Hypothalamus (tissue), 51 donors: ENCODE measurements around the gene ZCCHC10.
A peak's percentile ranks its signal among the peaks of the same experiment; 100 is the strongest.
"Not testable (repeated sequence)": the region's sequence is repeated elsewhere in the genome, so short reads cannot be mapped to it uniquely, and the experiment has no call there.

Experiments used
- DNase-seq, 51 donors: peaks; one replicate each; lab custom pipeline; 2025; lab: John Stamatoyannopoulos, UW

The ZCCHC10 gene

DNA sequence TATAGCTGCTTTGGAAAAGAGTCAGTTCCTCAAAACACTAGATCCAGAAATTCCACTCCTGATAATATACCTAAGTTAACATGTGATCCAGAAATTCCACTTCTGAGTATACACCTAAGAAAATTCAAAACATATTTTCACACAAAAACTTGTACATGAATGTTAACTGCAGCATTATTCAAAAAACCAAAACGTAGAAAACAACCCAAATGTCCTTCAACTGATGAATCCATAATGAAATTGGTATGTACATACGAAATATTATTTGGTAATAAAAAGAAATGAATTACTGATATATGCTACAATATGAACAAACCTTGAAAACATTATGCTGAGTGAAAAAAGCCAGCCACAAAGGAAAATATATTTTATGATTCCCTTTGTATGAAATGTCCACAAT lies 46.4 kb downstream of the ZCCHC10 start:
- DNase-seq = no peak

DNA sequence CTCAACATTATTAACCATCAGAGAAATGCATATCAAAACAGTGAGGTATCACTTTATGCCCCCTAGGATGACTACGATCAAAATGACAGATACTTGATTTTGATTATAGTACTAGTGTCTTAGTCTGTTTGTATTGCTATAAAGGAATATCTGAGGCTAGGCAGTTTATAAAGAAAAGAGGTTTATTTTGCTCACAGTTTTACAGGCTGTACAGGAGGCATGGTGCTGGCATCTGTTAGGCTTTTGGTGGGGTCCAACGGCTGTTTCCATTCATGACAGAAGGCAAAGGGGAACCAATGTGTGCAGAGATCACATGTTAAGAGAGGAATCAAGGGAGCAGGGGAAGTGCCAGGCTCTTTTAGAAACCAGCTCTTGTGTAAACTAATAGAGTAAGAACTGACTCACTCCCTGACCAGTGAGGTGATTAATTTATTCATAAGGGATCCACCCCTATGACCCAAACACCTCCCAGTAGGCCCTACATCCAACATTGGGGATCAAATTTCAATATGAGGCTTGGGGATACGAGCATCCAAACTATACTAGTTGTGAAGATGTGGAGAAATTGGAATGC lies 46.9 kb downstream of the ZCCHC10 start:
- DNase-seq = no peak

DNA sequence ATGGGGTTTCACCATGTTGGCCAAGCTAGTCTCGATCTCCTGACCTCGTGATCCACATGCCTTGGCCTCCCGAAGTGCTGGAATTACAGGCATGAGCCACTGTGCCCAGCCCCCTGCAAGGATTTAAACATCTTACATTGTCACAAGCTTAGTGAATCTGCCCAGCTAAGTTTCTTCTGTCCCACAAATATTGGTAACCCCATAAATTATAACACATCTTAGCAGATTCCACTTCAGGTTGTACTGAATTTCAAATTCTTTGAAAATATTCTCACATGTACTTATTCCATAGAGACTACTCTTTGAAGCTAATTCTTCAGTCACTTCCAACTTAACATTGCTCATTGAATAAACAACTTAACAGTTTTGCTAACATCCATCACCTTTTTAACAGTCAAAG lies 49.5 kb downstream of the ZCCHC10 start:
- DNase-seq = no peak

DNA sequence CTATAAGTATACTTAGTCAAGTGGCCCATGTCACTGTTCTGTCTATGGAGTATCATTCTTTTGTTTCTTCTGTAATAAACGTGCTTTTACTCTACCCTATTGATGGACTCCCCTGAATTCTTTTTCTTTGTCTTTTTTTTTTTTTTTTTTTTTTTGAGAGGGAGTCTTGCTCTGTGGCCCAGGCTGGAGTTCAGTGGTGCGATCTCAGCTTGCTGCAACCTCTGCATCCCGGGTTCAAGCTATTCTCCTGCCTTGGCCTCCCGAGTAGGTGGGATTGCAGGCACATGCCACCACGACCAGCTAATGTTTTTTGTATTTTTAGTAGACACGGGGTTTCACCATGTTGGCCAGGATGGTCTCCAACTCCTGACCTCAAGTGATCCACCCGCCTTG lies 53.9 kb downstream of the ZCCHC10 start:
- DNase-seq = not testable (repeated sequence)

DNA sequence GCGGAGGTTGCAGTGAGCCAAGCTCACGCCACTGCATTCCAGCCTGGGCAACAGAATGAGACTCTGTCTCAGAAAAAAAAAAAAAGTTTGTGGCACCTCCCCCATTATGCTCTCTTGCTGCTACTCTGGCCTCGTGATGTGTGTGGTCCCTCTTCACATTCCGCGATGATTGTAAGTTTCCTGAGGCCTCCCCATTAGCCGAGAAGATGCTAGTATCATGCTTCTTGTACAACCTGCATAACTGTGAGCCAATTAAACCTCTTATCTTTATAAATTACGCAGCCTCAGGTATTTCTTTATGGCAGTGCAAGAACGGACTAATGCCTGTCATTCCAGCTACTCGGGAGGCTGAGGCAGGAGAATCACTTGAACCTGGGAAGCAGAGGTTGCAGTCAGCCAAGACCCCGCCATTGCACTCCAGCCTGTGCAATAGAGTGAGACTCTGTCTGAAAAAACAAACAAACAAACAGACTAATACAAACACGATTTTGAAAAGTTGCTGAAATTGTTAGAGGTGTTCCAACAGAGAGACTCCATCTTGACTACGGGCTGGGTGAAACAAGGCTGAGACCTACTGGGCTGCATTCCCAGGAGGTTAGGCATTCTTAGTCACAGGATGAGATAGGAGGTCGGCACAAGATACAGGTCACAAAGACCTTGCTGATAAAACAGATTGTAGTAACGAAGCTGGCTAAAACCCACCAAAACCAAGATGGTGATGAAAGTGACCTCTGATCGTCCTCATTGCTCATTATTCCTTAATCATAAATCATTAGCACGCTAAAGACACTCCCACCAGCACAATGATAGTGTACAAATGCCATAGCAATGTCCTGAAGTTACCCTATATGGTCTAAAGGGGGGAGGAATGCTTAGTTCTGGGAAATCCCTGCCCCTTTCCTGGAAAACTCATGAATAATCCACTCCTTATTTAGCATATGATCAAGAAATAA lies 54.6 kb downstream of the ZCCHC10 start:
- no peak for DNase-seq

DNA sequence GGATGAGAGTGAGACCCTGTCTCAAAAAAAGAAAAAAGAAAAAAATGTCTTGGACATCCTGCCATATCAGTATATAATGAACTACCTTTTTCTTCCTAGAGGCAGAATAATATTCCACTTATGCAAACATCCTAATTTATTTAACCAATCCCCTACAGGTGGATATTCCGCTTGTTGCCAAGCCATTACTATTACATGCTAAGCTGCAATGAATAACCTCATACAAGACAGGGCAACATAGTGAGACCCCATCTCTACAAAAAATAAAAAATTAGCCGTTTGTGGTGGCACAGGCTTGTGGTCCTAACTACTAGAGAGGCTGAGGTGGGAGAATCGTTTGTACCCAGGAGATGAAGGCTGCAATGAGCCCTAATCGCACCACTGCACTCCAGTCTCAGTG lies 61.2 kb downstream of the ZCCHC10 start:
- DNase-seq = no peak

DNA sequence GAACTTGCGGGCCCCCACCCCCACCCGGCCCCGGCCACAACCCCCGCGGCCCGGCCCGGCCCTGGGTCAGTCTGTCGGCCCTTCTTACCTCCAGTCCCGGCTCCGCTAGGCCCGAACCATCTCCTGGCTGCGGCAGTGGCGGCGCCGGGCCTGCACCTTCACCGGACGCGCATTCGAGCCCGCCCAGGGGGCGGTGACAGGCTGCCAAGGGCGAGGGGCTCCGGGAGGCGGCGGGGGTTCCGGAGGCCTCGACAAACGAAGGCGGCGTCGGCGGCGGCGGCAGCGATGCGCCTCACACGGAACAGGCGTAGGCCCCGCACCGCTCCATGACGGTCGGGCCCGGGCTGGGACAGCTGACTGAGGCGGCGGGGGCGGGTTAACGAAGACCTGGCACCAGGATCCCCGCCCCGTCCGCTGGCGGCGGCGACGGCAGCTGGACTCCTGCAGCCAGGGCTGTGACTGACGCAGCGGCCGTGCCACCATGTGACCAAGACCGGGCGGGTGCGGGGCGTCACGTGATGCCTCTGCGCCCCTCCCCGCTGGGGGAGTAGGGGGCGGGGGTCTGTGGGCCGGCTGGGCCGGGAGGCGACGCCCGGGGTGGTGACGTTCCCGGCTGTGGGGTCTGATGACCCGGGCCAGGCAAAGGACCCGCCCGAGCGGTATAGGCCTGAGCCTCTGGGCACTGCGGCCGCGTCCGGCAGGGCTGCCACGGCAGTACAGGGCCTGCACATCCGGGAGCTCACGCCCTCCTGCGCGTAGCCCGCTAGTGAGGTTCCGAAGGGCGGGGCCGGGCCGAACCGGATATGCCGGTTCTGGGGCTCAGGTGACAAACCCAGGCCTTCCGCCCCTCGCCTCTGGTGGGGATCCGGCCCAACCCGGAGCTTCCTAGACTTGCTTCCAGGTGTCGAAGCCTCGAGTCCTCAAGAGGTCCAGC lies 62.9 kb downstream of the ZCCHC10 start, which contains the start of gene AFF4:
AFF4 (minus strand) TSS at position 464 of the 934 bp plus-strand sequence. CDS start 26,445 bp downstream, outside the sequence.
- DNase-seq = peak; percentile 85 to 99 (median 96)

DNA sequence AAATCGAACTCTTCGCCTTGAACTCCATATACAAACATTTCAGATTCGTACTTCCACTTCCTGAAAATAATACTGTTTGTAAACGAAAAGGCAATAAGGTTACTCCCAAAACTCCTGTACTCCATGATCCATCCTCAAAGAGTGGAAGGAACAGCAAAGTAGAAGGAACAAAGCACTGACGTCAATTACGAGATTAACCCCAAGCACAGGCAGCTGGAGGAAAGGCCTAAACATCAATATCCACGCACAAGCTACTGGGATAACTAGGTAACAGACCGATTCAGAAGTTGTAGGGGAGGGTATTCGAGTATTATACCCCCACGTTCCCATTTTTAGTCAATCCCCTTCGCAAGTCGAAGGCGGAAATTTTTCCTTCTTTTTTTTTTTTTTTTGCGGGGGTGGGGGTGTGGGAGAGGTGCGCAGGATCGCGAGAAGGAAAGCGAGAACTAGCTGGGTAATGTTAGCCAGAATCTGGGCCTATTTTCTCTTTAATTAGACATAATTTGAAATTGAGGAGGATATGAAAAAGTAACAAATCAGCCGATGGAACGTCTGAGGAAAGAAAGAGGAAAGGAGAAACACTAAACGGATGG lies 63.8 kb downstream of the ZCCHC10 start:
- peak in 11 of 51 donors; percentile 2 to 80 (median 11) for DNase-seq

DNA sequence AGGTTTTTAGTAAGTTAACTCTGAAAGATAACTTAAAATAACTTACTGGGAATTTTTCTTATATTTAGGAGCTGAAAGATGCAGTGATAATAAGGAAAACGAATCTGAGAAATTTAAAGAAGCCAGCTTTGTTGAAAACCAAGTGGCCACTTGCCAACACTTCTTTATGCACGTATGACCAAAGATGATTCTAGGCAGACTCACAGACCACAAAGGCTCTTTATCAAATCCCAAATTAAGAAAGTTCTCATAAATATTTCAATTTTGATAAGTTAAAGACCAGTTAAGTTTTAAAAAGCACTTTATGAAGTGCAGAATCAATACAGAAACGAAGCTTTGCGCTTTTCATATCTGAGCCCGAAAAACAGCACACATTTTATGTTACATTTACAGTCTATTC lies 64.5 kb downstream of the ZCCHC10 start:
- DNase-seq = no peak

DNA sequence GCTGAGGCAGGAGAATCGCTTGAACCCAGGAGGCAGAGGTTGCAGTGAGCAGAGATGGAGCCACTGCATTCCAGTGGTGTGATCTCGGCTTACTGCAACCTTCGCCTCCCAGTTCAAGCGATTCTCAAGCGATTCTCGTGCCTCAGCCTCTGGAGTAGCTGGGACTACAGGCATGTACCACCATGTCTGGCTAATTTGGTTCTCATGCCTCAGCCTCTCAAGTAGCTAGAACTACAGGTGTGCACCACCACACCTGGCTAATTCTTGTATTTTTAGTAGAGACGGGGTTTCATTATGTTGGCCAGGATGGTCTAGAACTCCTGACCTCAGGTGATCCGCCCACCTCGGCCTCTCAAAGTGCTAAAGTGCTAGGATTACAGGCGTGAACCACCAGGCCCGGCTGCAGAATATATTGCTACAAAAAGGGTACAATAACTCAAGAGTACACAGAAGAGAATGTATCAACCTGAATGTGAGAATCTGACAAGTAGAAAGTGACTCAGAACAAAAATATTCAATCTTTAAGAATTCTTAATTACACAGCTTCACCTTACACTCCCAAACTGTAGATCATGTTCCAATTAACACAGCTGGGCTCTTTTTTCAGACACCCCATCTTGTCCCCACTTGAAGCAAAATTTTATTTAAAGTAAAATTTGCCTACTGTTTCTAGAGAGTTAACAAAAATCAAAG lies 65.1 kb downstream of the ZCCHC10 start:
- DNase-seq = not testable (repeated sequence)

DNA sequence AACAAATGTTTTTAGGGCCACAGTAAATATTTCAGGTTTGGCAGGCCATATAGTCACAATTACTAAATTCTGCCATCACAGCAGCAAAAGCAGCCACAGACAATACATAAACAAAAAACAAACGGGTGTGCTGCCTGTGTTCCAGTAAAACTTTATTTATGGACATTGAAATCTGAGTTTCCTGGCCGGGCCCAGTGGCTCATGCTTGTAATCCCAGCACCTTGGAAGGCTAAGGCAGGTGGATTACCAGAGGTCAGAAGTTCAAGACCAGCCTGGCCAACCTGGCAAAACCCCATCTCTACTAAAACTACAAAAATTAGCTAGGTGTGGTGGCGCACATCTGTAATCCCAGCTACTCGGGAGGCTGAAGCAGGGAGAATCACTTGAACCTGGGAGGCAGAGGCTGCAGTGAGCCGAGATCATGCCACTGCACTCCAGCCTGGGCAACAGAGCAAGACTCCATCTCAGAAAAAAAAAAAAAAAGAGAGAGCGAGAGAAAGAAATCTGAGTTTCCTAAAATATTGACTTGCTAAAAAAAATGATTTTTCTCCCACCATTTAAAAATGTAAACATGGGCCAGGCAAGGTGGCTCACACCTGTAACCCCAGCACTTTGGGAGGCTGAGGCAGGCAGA lies 70.1 kb downstream of the ZCCHC10 start:
- DNase-seq = not testable (repeated sequence)

DNA sequence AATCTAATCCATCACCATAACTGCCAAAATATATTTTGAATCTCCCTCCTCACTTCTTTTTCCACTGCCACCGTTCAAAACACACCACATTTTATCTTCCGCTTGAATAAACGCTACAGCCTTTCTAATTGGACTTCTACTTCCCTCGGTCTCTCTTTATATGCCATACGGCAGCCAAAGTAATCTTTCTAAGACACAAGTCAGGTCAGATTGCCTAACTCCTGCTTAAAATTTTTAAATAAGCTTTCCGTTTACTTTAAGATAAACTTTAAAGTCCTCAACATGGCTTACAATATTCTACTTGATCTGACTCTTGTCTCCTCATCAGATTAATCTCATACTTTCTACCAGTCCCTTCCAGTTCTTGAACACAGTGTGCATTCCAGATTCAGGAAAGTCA lies 72.6 kb downstream of the ZCCHC10 start:
- no peak for DNase-seq

DNA sequence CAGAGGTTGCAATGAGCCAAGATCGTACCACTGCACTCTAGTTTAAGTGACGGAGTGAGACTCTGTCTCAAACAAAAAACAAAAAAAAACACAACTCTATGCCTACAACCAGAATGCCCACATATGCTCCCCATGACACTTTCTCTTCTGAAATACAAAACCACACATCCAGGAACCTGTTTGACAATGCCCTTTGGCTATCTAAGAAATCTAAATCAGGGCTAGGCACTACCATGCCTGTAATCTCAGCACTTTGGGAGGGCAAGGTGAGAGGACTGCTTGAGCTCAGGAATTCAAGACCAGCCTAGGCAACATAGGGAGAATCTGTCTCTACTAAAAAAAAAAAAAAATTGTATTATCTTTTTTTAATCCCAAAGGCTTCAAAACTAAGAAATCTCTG lies 73.5 kb downstream of the ZCCHC10 start:
- no peak for DNase-seq

DNA sequence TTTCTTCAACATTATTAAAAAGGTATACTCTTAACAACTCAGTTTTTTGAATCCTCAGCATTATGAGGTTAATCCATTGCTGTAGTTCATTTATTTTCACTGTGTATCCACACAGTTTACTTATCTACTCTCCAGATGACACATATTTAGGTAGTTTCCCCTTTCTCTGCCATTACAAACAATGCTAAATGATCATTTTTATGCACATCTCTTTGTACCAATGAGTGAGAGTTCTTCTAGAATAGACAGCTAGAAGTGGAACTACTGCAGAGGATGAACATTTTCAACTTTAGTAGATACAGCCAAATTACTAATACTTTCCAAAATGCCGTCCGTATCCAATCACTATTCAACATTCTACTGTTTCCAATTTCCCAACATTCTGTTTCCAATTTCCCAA lies 74.5 kb downstream of the ZCCHC10 start:
- DNase-seq = no peak

DNA sequence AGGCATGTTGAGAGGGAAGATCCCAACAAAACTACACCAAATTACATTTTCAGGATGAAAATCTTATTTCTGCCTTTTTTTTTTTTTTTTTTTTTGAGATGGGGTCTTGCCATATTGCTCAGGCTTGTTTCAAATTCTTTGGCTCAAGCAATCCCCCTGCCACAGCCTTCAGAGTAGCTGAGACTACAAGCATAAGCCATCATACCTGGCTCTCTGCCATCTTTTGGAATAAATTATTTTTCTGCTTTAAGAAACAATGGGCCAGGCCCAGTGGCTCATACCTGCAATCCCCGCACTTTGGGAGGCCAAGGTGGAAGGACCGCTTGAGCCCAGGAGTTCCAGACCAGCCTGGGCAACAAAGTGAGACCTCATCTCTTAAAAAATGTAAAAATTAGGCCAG lies 77.2 kb downstream of the ZCCHC10 start:
- no peak for DNase-seq

DNA sequence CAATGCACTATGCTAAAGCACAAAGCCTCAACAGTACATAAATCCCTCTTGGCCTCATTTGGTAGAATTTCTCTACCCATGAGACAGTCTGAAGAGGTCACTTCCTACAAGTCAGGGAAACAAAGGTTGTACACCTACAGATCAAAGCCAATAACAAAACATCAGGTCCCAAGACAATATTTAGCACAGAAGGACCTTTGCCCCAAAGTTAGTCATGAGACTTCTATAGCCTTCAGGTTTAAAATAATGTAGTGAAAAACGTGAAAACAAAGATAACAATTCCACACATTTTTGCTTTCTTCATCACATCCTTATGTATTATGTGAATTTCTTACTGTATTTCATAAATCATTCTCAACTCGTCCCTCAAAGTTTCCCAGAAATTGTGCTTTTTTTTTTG lies 78.7 kb downstream of the ZCCHC10 start:
- DNase-seq = no peak
